SK-N-MC (cell line): ENCODE measurements around the gene XPO1.

Experiments used
- DNase-seq: peaks from one replicate; pipeline ENCODE4 v3.0.0-alpha.2; 2011; ENCODE audit warnings: low read depth, low spot score
- H3K27ac ChIP-seq: fragments of 200-600 bp; sonication (generic); 2 replicates; pipeline ENCODE4 v1.5.1; 2016; ENCODE audit warnings: mixed run types
- H3K36me3 ChIP-seq: fragments of 200-600 bp; sonication (generic); 2 replicates; pipeline ENCODE4 v1.6.1; 2017; ENCODE audit warnings: antibody characterized with exemption, low read length, mixed read lengths; ENCODE audit not compliant: insufficient read depth
- H3K4me3 ChIP-seq: fragments of 200-600 bp; sonication (generic); 2 replicates; pipeline ENCODE4 v1.5.1; 2016
- H3K9ac ChIP-seq: fragments of 200-600 bp; sonication (generic); 2 replicates; pipeline ENCODE4 v1.8.0; 2017; ENCODE audit warnings: mixed run types, mixed read lengths; ENCODE audit not compliant: insufficient read length
- H3K9me3 ChIP-seq: fragments of 200-600 bp; sonication (generic); 2 replicates; pipeline ENCODE4 v1.6.1; 2017; ENCODE audit warnings: low read depth, mild to moderate bottlenecking, antibody characterized with exemption, low read length, moderate library complexity, mixed read lengths
- EZH2 ChIP-seq: fragments of 200-600 bp; sonication (generic); IDR thresholded peaks from one replicate; pipeline ENCODE4 v1.6.1; 2017; ENCODE audit warnings: antibody characterized with exemption
- FOXP2 ChIP-seq: optimal IDR thresholded peaks from 2 replicates; pipeline ENCODE3; 2011; ENCODE audit warnings: mild to moderate bottlenecking, moderate library complexity; ENCODE audit not compliant: insufficient read depth; ENCODE audit errors: extremely low read length, control extremely low read depth
- POLR2AphosphoS5 ChIP-seq: IDR thresholded peaks from 2 replicates; pipeline ENCODE4 v1.6.1; 2012; ENCODE audit warnings: mild to moderate bottlenecking, low read depth, low read length, borderline replicate concordance

Gene XPO1

GRCh38 chr2:61433606-61434005 is 104.5 kb downstream of the XPO1 start:
- Histone ChIP-seq H3K9ac (no peak overlapping the region), H3K36me3 (no peaks in the 10 kb centered on the region), H3K27ac (no peak overlapping the region), H3K4me3 (no peak overlapping the region), H3K9me3 (0 out of 2 replicates have a peak, but pooled peaks cover under 1% of the 10 kb centered on the region)
- no peak for TF ChIP-seq EZH2
- TF ChIP-seq FOXP2, result no peak
- TF ChIP-seq POLR2AphosphoS5, result no peak
- DNase-seq, result no peak

GRCh38 chr2:61432990-61433389 is 105.2 kb downstream of the XPO1 start:
- Histone ChIP-seq H3K27ac (no peak overlapping the region), H3K9me3 (no peaks in the 10 kb centered on the region), H3K36me3 (no peaks in the 10 kb centered on the region), H3K9ac (no peak overlapping the region), H3K4me3 (no peak overlapping the region)
- TF ChIP-seq FOXP2 (no peak), POLR2AphosphoS5 (no peak), EZH2 (no peak)
- no peak for DNase-seq

- TF ChIP-seq FOXP2, result no peak
- no peak overlapping the region for H3K9ac ChIP-seq
- no peaks in the 10 kb centered on the region for H3K36me3 ChIP-seq
- DNase-seq, result no peak
- H3K9me3 ChIP-seq, result no peaks in the 10 kb centered on the region
- H3K4me3 ChIP-seq, result no peak overlapping the region
- no peak overlapping the region for H3K27ac ChIP-seq
These were observed 106.8 kb downstream of the XPO1 start for GRCh38 chr2:61431345-61431744.
